ENCODE measurements around the gene COL23A1.

COL23A1 gene

DNA sequence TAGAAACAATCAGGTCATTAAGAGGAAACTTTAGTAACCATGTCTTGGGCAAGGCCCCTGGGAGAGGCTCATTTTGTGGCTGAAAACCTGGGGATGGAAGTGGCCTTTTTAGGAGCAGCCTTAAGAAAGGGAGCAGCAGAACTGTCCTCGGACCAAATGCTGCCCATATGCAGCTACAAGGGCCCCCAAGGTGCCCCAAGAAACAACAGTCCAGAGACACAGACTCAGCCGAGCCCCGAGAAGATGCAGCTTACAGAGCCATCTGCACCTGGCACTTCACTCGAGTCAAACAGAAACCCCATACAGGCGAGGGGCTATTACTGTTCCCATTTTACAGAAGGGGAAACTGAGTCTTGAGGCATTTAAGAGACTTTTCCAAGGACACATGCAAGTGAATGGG is 58.0 kb downstream of the COL23A1 start:
- no peak for DNase-seq (ENCODE audit: low spot score)

DNA sequence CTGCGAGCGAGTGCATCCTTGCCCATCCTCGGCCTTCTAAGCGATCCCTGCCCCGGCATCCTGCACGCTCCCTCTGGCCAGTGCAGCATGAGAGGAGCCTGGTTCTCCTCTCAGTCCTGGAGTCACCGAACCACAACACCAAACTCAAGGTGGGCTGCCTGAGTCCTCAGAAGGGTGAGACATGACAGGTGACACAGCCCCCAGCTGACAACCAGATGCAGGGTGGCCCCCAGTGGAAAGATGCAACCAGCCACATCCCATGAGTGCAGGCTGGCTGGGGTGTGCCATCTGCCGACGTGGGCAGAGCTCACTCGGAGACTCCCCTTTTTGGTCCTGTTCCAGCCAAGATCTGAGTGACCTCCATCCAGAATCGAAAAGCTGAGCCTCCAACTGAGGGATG is 58.4 kb downstream of the COL23A1 start:
- DNase-seq (ENCODE audit: low spot score), result no peak

DNA sequence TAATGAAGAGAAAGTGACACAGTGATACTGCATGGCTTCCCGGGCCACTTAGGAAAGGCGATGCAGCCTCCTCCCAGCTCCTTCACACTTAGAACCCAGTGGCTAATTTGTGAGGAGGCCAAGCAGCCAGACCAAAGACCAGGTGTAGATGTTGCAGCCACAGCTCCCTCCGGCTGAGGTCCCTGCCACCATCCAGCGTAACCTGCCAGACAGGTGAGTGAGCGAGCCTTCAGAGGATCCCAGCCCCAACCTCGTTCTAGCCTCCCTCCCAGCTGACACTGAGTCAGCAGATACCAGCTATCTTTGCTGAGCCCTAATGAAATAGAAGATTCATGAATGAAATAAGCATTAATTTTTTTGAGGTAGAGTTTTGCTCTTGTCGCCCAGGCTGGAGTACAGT is 59.7 kb downstream of the COL23A1 start:
- DNase-seq (ENCODE audit: low spot score), result no peak

- no peak for DNase-seq (ENCODE audit: low spot score)
These were observed 61.1 kb downstream of the COL23A1 start for GRCh38 chr5:178529080-178529479.

DNA sequence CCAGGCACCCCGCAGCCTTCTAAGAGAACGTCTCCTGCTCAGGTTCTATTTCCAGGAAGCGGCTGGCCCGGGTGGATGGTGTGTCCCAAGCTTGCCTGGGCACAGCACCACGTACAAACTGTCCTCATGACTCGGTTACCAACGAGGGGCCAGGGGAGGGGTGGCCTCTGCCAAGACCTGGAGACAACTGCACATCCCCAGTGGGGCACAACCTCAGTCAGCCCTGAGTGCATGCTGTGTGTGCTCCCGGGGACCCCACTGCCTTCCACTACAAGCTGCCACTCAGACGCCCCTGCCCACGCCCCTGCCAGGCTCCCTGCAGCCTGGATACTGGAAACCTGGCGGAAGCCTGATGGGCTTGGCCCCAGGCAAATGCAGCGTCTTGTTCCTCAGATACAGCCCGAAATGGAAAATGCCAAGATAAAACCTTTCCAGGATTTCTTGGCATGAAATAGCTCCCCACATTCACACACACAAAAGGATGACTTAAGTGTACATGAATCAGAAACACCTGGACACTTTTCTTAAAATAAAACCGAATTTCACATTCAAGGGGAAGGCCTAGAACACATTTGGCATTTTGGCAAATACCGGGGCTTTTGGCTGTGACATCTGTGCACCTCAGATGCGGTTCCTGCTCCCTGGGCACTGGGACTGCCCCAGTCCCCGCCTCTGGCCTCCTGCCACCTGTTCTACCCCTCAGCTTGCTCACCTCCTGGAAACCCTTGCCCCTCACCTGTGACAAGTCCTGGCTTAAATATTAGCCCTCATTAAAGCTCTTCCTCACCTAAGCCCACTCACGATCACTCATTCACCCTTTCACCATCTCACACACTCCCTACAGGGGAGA is 62.5 kb downstream of the COL23A1 start:
- no peak for DNase-seq (ENCODE audit: low spot score)

- DNase-seq (ENCODE audit: low spot score), result no peak
These were observed 63.3 kb downstream of the COL23A1 start for GRCh38 chr5:178526773-178527457.

DNA sequence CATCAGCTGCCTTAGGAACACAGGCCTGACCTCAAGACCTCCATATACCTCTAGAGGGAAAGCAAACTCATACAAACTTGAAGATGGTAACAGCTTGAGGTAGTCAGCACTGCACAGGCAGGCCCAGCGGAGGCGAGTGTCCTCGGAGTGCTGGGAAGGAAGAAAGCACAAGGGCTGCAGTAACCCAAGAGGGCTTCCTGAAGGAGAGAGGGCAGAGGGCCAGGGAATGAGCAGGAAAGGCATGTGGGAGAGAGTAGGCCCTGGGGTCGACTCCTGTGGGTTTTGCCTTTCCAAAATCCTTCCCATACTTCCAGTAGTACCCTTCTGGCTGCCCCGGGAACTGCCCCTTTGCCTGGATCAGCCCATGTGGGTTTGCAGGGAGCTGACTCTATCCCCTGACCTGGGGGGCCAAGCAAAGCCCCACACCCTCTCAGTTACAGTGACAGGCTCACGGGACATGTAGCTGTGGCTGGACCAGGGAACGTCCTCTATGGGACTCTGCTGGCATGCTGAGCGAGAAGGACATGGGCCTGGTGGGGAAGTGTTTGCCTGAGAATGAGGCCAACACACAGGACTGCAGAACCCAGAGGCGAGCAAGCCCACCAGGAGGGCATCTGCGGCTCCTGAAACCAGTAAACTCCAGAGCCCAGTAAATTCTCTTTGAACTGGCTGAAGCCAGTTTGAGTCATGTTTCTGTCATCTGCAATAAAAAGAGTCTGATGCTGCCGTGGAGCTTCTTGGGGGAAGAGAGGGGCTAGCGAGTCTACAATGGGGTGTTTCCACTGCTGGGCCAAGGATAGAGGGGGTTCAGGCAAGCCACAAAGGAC is 64.1 kb downstream of the COL23A1 start:
- no peak for DNase-seq (ENCODE audit: low spot score)

DNA sequence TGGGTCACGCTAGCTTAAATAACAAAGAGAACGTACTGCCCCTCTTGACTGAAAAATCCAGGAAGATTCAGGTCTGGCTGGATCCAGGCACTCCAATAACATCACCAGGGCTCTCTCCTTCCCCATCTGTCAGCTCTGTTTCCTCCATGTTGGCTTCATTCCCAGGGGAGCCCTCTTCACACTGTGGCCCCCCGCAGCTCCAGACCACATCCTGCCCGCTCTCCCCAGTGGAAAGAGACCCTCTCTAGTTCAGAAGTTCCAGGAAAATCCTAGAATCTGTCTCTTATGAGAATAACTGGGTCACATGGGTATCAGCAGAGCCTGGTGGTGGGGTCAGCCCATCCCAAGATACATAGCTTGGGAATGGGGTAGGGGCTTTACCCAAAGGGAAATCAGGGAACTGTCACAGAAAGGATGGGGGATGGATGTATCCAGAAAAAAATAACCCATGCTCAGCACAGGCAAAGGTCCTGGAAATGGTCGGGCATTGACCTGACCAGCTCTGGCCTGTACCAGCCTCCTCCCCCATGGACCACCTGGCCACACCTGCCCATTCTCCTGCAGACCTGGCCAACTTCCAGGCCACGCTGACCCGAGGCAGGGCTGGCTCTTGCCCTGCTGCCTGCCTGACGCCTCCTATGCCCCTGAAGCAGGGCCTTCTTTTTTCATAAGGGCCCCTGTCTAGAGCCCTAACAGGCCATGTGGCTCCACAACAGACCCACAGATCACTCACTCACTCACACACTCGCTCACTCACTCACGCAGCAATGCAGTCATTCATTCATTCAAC is 65.9 kb downstream of the COL23A1 start:
- DNase-seq (ENCODE audit: low spot score), result no peak

- DNase-seq (ENCODE audit: low spot score), result no peak
These were observed 67.8 kb downstream of the COL23A1 start for GRCh38 chr5:178522361-178522760.

- no peak for DNase-seq (ENCODE audit: low spot score)
These were observed 69.3 kb downstream of the COL23A1 start for GRCh38 chr5:178520851-178521250.

GRCh38 chr5:178519804-178520203 is 70.4 kb downstream of the COL23A1 start:
- no peak for DNase-seq (ENCODE audit: low spot score)

DNA sequence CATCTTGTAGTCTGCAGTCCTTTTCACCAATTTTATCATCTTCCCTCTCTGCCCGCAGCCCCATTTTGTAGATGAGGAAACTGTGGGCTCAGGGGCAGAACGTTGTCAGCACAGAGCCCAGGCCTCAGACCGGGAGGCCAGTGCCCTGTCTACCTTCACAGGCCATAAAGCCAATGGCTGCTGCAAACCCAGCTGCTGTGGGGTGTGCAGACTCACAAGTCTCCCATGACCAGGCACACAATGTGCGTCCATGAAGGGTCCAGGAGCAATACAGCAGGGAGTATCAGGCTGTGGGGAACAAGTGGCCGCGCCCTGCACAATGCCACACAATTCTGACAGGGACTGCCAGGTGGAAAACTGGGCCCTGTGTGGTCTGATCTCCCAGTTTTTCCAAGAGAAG is 71.0 kb downstream of the COL23A1 start:
- DNase-seq (ENCODE audit: low spot score), result no peak

DNA sequence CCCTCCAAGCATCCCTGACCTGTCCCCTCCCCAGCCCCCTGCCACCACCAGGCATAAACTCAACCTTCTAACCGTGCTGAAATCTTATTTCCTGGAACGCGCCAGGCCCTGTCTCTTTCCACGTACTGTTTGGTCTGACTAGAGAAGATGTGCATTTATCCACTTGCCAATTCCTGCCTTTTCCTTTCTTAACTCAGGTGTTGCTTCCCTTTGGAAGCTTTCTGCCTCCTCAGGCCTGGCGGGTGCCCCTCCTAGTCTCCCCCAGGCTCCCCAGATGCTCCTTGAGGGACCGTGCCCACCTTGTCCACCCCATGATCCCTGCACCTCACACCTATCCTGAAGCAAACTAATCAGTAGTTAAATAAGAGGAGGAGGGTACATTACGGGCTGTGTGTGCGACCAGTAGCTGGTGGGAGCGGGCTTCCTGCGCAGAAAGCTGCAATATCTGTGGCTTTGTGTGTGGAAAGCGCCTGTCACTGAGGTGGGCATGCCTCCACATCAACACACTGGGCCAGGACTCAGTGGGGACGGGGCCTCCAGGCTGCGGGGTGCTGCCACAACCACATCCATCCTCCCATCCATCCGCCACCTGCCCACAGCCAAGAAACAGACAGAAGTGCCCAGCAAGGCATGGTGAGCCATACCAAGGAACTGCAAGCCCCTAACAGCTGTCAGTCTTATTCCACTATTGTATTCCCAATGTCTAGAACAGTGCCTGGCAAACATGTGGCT is 73.5 kb downstream of the COL23A1 start:
- DNase-seq (ENCODE audit: low spot score), result no peak

DNA sequence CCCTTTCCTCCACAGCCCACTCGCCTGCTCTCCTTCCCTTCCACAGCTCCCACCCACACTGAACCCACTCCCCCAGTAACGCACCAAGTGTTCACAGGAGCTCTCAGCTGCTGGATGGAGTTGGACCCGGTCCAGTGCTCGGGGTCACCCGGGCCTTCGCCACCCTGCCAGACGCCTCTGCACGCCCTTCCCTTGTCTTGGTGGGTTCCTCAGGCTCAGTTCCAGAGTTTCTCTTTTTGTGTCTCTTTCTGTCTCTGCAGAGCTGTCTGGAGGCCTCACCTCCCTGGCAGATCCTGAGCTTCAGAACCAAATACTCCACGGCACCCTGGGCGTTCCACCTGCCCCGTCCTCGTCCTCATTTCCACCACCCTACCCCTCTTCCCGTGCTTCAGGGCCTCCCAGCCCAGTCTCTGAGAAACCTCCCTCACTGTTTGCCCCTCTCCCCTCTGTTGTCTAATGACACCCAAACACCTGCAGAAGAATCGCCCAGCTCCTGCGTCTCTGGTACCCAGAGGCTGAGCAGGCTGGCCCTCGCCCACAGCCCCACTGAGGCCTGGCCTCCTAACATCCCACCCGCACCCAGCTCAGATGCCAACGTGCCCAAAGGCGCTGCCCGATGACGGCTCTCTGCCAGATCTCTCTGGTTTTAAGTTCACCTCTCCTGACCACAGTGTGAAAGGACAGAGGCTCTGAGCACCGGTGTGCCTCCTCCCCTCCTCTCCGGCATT is 74.3 kb downstream of the COL23A1 start:
- no peak for DNase-seq (ENCODE audit: low spot score)

DNA sequence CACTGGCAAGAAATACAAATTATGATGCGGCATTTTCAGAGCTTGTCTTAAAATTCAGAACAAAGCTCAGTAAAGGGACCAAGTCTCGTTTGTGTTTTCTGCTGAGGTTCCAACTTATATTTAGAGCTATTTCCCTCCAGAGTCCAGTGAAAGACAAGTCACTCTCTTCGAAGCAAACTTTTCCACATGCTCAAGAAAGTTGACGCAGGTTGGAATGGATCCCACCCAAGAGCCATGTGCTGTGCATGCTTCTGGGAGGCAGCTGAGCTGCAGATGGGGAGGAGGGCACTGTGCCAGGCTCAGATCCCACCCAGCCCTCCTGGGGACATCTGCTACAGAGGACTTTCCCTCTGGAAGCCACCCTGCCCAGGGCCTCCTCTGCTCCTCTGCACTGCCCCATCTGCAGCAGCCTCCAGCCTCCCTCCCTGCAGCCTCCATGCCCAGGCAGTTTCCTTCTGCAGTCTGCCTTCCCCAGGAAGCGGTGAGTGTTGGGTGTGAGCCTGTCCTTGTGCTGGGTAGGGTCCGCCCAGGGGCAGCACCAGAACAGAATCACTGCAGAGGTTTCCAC is 75.3 kb downstream of the COL23A1 start:
- DNase-seq (ENCODE audit: low spot score), result no peak

- DNase-seq (ENCODE audit: low spot score), result no peak
These were observed 79.0 kb downstream of the COL23A1 start for GRCh38 chr5:178511172-178511571.

DNA sequence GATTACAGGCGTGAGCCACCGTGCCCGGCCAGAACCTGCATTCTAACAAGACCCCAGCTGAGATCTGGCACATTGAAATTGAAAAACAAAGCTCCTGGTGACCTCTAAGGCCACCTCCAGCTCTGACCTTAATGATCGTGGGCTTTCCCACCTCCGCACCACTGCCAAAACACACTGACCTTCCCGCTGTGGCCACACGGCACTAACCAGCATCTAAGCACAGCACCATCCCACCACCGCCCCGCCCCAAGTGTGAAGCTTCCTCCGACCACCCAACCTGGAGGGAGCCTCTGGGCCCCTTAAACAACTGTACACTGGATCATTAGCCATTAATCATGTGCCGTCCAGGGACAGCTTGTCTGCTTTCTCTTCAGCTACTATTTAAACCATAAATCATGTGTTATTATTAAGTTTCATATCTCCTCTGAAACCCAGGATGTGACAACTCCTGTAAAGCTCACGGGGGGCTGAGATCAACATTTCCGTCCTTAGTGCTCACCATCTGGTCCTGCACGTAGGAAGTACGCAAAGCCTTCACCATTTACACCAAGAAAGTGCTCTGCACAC is 80.6 kb downstream of the COL23A1 start:
- no peak for DNase-seq (ENCODE audit: low spot score)

DNA sequence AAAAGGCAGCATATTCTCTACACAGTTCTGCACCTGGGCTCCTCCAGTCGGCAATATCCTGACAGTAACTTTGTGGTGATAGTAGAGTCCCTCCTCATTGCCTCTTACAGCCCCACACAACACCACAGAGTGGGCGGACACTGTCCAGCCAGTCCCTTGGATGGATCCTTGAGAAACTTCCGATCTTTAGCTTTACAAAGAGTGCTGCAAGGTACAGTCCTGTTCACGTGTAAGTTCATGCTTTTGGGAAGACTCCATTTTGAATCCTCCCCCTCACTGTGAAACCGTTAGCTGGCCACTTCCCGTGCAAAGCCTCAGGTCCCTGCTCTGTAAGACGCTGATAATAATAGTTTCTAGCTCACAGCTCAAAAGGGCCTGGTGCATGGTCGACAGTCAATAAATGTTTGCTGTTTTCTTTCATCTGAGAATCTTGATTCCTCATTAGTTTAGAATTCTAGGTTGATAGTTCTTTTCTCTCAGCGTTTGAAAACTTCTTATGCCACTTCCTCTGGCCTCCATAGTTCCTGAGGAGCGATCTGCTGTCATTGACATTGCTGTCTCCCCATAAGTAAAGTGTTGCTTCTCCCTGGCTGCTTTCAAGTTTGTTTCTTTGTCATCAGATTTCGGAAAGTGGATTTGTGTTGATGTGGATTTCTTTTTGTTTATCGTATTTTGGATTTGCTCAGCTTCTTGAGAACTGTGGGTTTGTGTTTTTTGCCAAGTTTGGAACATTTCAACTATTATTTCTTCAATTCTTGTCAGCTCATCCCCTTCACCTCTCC is 82.9 kb downstream of the COL23A1 start:
- no peak for DNase-seq (ENCODE audit: low spot score)
